ENCODE measurements around the gene SYCN.

- TF ChIP-seq POLR2A (IDR thresholded peaks at IDR 0.05; ENCODE audit: low read depth, low read length) = no peak
- no peak for TF ChIP-seq POLR2AphosphoS5 (IDR thresholded peaks at IDR 0.05; ENCODE audit: insufficient read depth, low read depth, low read length)
- no peak for TF ChIP-seq CTCF (IDR thresholded peaks at IDR 0.05; ENCODE audit: extremely low read depth in 1 of 2, insufficient read depth in 1 of 2, low read depth in 1 of 2, low read length in 2 of 2)
- no peak for TF ChIP-seq JUN (IDR thresholded peaks at IDR 0.05; ENCODE audit: borderline replicate concordance, insufficient read depth, insufficient read length, low read depth)
- no peak for TF ChIP-seq EZH2 (IDR thresholded peaks at IDR 0.05; ENCODE audit: borderline replicate concordance, low read depth, low read length, severe bottlenecking)
- TF ChIP-seq MAX (IDR thresholded peaks at IDR 0.05; ENCODE audit: insufficient read depth, insufficient read length) = no peak
These were observed 43.0 kb upstream of the SYCN start for GRCh38 chr19:39246951-39247669.
